GM21786 (cell line): Measurements from ENCODE around the gene SYCE3.
"Not testable (repeated sequence)": the region's sequence is repeated elsewhere in the genome, so short reads cannot be mapped to it uniquely, and the experiment has no call there.

ENCODE experiments used
- ATAC-seq: cut with Tn5 transposase; IDR thresholded peaks from one replicate; pipeline ENCODE4 v1.9.1; 2021; ENCODE audit not compliant: unreplicated experiment

SYCE3 gene

GRCh38 chr22:50562523-50563412 is at the start of gene SYCE3:
SYCE3 (minus strand) TSS chr22:50562919; CDS start chr22:50556405, 6,514 bp downstream.
- ATAC-seq: peak; percentile 81

- ATAC-seq: no peak
Observed at GRCh38 chr22:50612168-50612527, 49.4 kb upstream of the SYCE3 start.

- ATAC-seq: no peak
Observed at GRCh38 chr22:50611341-50612060, 48.8 kb upstream of the SYCE3 start.

GRCh38 chr22:50610581-50610980 is 47.9 kb upstream of the SYCE3 start:
- ATAC-seq: no peak

GRCh38 chr22:50610041-50610451 is 47.3 kb upstream of the SYCE3 start:
- no peak for ATAC-seq

- no peak for ATAC-seq
Observed at GRCh38 chr22:50609599-50609998, 46.9 kb upstream of the SYCE3 start.

- no peak for ATAC-seq
Observed at GRCh38 chr22:50608996-50609395, 46.3 kb upstream of the SYCE3 start.

- not testable (repeated sequence) for ATAC-seq
Observed at GRCh38 chr22:50608058-50608840, 45.5 kb upstream of the SYCE3 start.

- no peak for ATAC-seq
Observed at GRCh38 chr22:50607659-50608020, 44.9 kb upstream of the SYCE3 start.

- ATAC-seq: no peak
Observed at GRCh38 chr22:50606946-50607658, 44.4 kb upstream of the SYCE3 start.

GRCh38 chr22:50606165-50606945 is 43.6 kb upstream of the SYCE3 start:
- no peak for ATAC-seq

- no peak for ATAC-seq
Observed at GRCh38 chr22:50605613-50606074, 42.9 kb upstream of the SYCE3 start.

- ATAC-seq: no peak
Observed at GRCh38 chr22:50605002-50605612, 42.4 kb upstream of the SYCE3 start.

- no peak for ATAC-seq
Observed at GRCh38 chr22:50604256-50605001, 41.7 kb upstream of the SYCE3 start.

- ATAC-seq: no peak
Observed at GRCh38 chr22:50603511-50604255, 41.0 kb upstream of the SYCE3 start.

- no peak for ATAC-seq
Observed at GRCh38 chr22:50602338-50602700, 39.6 kb upstream of the SYCE3 start.

GRCh38 chr22:50601669-50602337 is 39.1 kb upstream of the SYCE3 start:
- ATAC-seq: no peak
